Gastrocnemius medialis (tissue), 4 donors: Measurements from ENCODE around the gene UBE2Q1.

ENCODE experiments used
- POLR2A ChIP-seq, 2 donors: fragments of 450-650 bp; IDR thresholded peaks; one replicate each; pipeline ENCODE4 v1.6.1; 2017; ENCODE audit warnings: antibody characterized with exemption in 2 of 2, mild to moderate bottlenecking in 2 of 2, moderate library complexity in 2 of 2
- TF ChIP-seq, protein P1 (sequence below), 5 experiments: fragments of 450-650 bp in 3 of 5; fragments of 200-600 bp in 2 of 5; sonication (generic) in 2 of 5; IDR thresholded peaks in 4 of 5; conservative IDR thresholded peaks in 1 of 5; 1 replicate in 4 of 5; 2 replicates in 1 of 5; pipeline ENCODE4 v1.5.1; 2016 to 2019; ENCODE audit warnings: antibody characterized with exemption in 5 of 5, mild to moderate bottlenecking in 3 of 5, moderate library complexity in 3 of 5

DNA sequence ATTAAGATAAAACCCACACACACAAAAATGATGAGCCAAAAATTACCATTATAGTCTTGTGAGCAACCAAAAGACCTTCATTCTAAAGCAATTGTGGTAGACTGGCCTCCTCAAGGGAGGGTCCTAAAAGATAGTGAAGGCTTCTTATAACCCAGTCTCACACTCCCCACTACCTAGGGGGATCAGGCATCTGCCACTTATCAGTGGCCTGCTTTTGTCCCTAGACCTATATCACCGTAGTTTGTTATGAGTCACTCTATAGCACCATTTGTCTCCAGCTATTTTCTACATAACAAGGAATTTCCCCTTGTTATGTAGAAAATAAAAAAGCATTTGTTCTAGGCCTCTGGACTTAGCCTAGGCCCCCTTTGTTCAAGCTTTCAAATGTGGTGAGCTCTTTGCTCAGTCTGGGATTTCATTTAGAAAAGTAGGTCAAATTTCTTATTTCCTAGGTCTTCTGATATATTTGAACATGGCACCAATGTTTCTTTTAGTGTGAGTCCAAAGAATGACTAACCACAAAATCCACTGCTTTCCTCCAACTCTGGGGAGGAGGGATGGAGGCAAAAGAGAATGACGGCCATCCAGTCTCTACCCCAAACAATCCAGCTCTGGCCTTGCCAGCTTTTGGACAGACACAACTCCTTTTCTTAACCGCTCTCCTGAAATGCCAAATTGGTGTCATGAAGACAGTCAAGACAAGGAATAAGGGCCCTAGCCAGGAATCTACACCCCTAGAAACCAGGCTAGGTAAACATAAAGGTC, 40.6 kb upstream of the UBE2Q1 start:
- TF ChIP-seq, protein P1, sequence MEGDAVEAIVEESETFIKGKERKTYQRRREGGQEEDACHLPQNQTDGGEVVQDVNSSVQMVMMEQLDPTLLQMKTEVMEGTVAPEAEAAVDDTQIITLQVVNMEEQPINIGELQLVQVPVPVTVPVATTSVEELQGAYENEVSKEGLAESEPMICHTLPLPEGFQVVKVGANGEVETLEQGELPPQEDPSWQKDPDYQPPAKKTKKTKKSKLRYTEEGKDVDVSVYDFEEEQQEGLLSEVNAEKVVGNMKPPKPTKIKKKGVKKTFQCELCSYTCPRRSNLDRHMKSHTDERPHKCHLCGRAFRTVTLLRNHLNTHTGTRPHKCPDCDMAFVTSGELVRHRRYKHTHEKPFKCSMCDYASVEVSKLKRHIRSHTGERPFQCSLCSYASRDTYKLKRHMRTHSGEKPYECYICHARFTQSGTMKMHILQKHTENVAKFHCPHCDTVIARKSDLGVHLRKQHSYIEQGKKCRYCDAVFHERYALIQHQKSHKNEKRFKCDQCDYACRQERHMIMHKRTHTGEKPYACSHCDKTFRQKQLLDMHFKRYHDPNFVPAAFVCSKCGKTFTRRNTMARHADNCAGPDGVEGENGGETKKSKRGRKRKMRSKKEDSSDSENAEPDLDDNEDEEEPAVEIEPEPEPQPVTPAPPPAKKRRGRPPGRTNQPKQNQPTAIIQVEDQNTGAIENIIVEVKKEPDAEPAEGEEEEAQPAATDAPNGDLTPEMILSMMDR (IDR thresholded peaks at IDR 0.05 in 4 of 5, conservative IDR thresholded peaks at IDR 0.05 in 1 of 5): no peak
- no peak for TF ChIP-seq POLR2A (IDR thresholded peaks at IDR 0.05)
